Measurements from ENCODE around the gene NR4A1. TPM values are rescaled to one million over a fixed set of nuclear protein-coding genes. Genes with fewer than 3 reads are reported as not detected.

The NR4A1 gene
- total RNA-seq, 2 experiments from 2014 or later, result 67.0 to 79.2 TPM

DNA sequence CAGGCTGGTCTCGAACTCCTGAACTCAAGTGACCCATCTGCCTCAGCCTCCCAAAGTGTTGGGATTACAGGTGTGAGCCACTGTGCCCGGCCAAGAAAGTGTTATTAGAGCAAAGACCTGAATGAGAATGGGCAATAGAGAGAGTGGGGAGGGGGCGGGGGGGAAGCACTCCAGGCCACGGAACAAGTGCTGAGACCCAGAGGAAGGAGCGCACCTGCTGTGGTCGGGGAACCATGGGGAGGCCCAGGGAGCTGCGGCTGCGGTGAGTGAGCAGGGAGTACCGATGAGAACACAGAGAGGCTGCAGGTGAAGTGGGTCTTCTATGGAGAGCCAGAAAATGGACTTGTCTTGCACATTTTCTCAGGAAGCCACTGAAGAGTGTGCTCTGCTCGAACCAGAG, 39.0 kb downstream of the NR4A1 start:
- peaks cover 61% of the 10 kb centered on the region for H3K27me3 Mint-ChIP-seq
- TF ChIP-seq, protein P1, sequence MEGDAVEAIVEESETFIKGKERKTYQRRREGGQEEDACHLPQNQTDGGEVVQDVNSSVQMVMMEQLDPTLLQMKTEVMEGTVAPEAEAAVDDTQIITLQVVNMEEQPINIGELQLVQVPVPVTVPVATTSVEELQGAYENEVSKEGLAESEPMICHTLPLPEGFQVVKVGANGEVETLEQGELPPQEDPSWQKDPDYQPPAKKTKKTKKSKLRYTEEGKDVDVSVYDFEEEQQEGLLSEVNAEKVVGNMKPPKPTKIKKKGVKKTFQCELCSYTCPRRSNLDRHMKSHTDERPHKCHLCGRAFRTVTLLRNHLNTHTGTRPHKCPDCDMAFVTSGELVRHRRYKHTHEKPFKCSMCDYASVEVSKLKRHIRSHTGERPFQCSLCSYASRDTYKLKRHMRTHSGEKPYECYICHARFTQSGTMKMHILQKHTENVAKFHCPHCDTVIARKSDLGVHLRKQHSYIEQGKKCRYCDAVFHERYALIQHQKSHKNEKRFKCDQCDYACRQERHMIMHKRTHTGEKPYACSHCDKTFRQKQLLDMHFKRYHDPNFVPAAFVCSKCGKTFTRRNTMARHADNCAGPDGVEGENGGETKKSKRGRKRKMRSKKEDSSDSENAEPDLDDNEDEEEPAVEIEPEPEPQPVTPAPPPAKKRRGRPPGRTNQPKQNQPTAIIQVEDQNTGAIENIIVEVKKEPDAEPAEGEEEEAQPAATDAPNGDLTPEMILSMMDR (IDR thresholded peaks at IDR 0.05), result no peak
- H3K36me3 Mint-ChIP-seq (ENCODE audit: low read depth), result no peaks in the 10 kb centered on the region
- Histone ChIP-seq H3K4me3 (ENCODE audit: low read length) (no peak overlapping the region), H3K4me1 (ENCODE audit: insufficient read depth, low read length) (no peaks in the 10 kb centered on the region), H3K27ac (ENCODE audit: low read depth in 1 of 2, low read length in 2 of 2) (no peak overlapping the region), H3K27me3 (ENCODE audit: control insufficient read depth in 1 of 2, insufficient read depth in 2 of 2, low read length in 2 of 2) (peaks cover 0 to 33% of the 10 kb centered on the region in 2 experiments), H3K36me3 (ENCODE audit: insufficient read depth, low read length) (no peaks in the 10 kb centered on the region), H3K9me3 (ENCODE audit: control insufficient read depth in 1 of 2, insufficient read depth in 1 of 2, low read length in 2 of 2) (no peaks in the 10 kb centered on the region)
- CTCF ChIA-PET, result no interaction called here
- DNase-seq, result no peak
- no peak overlapping the region for H3K4me3 Mint-ChIP-seq
- intact Hi-C loops (cut with DNase I, micrococcal nuclease), result no loop called here
- POLR2A ChIA-PET, result no interaction called here
- H3K9me3 Mint-ChIP-seq, result no peaks in the 10 kb centered on the region
- no peak for ATAC-seq (ENCODE audit: poor library complexity)
- H3K27ac Mint-ChIP-seq, result no peak overlapping the region
- no peaks in the 10 kb centered on the region for H3K4me1 Mint-ChIP-seq (ENCODE audit: low read depth)

DNA sequence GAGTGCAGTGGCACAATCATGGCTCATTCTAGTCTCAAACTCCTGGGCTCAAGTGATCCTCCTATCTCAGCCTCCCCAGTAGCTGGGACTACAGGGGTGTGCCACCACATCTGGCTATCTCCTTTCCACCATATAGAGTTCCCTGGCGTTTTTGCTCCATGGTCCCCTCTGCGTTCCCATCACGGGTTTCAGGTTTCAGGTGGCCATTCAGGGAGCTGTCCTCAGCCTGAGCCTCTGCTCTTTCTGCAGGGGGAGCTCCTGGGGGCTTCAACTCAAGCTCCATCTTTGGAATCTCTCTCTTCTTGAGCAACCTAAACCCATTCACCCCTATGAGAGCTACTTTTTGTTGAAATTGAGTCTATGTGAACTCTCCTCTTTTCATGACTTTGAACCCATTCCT, 39.8 kb downstream of the NR4A1 start:
- TF ChIP-seq, protein P1 (IDR thresholded peaks at IDR 0.05), result no peak
- intact Hi-C loops (cut with DNase I, micrococcal nuclease), result no loop called here
- no peaks in the 10 kb centered on the region for H3K36me3 ChIP-seq (ENCODE audit: insufficient read depth, low read length)
- Mint-ChIP-seq H3K36me3 (ENCODE audit: low read depth) (no peaks in the 10 kb centered on the region), H3K27me3 (peaks cover 69% of the 10 kb centered on the region), H3K4me1 (ENCODE audit: low read depth) (no peaks in the 10 kb centered on the region), H3K9me3 (no peaks in the 10 kb centered on the region), H3K4me3 (no peak overlapping the region), H3K27ac (no peak overlapping the region)
- no peak overlapping the region for H3K27ac ChIP-seq (ENCODE audit: low read depth in 1 of 2, low read length in 2 of 2)
- H3K27me3 ChIP-seq (ENCODE audit: control insufficient read depth in 1 of 2, insufficient read depth in 2 of 2, low read length in 2 of 2), result peaks cover 0 to 33% of the 10 kb centered on the region in 2 experiments
- ATAC-seq (ENCODE audit: poor library complexity) (no peak), DNase-seq (no peak)
- no peaks in the 10 kb centered on the region for H3K9me3 ChIP-seq (ENCODE audit: control insufficient read depth in 1 of 2, insufficient read depth in 1 of 2, low read length in 2 of 2)
- POLR2A ChIA-PET, result no interaction called here
- no peak overlapping the region for H3K4me3 ChIP-seq (ENCODE audit: low read length)
- H3K4me1 ChIP-seq (ENCODE audit: insufficient read depth, low read length), result no peaks in the 10 kb centered on the region
- CTCF ChIA-PET, result interaction anchor here (1.1 kb wide), 1 partner anchor 25 kb away, joined by 3 read pairs; no protein-coding TSS in a partner anchor

DNA sequence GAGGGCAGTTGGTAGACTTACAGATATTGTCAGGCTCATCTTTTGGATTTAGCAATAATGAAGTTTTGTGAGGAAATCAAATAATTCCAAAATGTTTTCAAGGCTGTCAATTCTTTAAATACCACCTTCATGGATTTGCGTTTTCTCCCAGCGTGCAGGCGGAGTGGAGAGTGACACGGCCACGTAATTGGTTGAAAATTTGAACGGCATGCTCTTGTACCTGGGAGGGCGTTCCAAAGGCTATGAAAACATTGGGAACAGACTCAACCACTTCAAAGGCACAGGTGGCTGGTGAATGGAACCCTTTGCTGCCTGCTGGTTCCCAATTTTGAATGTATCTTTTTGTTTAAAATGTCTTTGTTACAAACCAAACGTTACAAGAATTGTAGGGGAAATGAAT, 40.6 kb downstream of the NR4A1 start:
- no peaks in the 10 kb centered on the region for H3K36me3 ChIP-seq (ENCODE audit: insufficient read depth, low read length)
- CTCF ChIA-PET, result interaction anchor here (1.1 kb wide), 1 partner anchor 25 kb away, joined by 3 read pairs; no protein-coding TSS in a partner anchor
- no peak overlapping the region for H3K27ac Mint-ChIP-seq

More for the DNA sequence above, 40.6 kb downstream of the NR4A1 start:
- H3K27me3 ChIP-seq (ENCODE audit: control insufficient read depth in 1 of 2, insufficient read depth in 2 of 2, low read length in 2 of 2), result peaks cover 0 to 33% of the 10 kb centered on the region in 2 experiments
- intact Hi-C loops (cut with DNase I, micrococcal nuclease), result no loop called here
- Mint-ChIP-seq H3K4me3 (no peak overlapping the region), H3K36me3 (ENCODE audit: low read depth) (no peaks in the 10 kb centered on the region), H3K4me1 (ENCODE audit: low read depth) (no peaks in the 10 kb centered on the region), H3K9me3 (no peaks in the 10 kb centered on the region), H3K27me3 (peaks cover 70% of the 10 kb centered on the region)
- POLR2A ChIA-PET, result no interaction called here
- TF ChIP-seq, protein P1 (IDR thresholded peaks at IDR 0.05), result no peak
- DNase-seq (no peak), ATAC-seq (ENCODE audit: poor library complexity) (no peak)
- H3K9me3 ChIP-seq (ENCODE audit: control insufficient read depth in 1 of 2, insufficient read depth in 1 of 2, low read length in 2 of 2), result no peaks in the 10 kb centered on the region
- no peak overlapping the region for H3K27ac ChIP-seq (ENCODE audit: low read depth in 1 of 2, low read length in 2 of 2)
- H3K4me1 ChIP-seq (ENCODE audit: insufficient read depth, low read length), result no peaks in the 10 kb centered on the region
- no peak overlapping the region for H3K4me3 ChIP-seq (ENCODE audit: low read length)

Data from CD4-positive, alpha-beta T cell (primary cell).